GM12865 (cell line): ENCODE results near the gene CCDC85A.

Experiments used
- DNase-seq: peaks from one replicate; pipeline ENCODE4 v3.0.0; 2010; ENCODE audit warnings: low read depth
- H3K4me3 ChIP-seq: 2 replicates; pipeline ENCODE4 v1.5.1; 2011; ENCODE audit warnings: mild to moderate bottlenecking, low read depth, low read length, control low read depth
- TF ChIP-seq, protein P1 (sequence below): IDR thresholded peaks from 2 replicates; pipeline ENCODE4 v1.5.1; 2011; ENCODE audit warnings: low read length, control low read depth, low read depth, inconsistent platforms; ENCODE audit not compliant: insufficient read depth; ENCODE audit errors: missing control alignments

The CCDC85A gene

DNA sequence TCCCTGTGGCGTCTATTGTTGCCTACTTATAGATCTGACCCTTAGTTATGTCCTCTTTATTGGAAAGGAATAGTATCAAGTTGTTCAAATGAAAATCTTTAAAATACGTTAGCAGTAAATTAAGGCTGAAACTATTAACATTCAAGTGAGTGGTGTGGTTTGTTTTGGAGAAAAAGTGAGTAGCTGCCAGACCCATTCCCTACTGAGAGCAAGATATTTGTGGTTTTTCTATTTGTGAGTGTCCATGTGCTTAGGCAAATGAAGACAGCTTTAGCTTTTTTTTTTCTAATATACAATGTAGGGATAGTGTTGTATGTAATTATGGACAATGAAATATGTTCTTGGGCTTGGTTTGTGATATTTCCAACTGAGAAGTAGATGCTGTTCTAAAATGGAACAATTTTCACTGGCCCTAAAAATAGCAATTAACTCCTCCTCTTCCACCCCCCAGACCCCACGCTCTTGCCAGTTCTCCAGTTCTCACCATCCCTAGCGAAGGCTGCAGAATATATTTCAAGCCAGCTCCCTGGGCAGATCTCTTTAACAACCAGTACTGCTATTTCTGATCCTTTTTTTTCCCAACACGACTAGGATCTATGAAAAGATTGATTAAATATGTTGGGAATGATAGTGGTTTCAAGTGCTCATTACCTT lies 83.1 kb downstream of the CCDC85A start:
- no peak for DNase-seq
- TF ChIP-seq, protein P1, sequence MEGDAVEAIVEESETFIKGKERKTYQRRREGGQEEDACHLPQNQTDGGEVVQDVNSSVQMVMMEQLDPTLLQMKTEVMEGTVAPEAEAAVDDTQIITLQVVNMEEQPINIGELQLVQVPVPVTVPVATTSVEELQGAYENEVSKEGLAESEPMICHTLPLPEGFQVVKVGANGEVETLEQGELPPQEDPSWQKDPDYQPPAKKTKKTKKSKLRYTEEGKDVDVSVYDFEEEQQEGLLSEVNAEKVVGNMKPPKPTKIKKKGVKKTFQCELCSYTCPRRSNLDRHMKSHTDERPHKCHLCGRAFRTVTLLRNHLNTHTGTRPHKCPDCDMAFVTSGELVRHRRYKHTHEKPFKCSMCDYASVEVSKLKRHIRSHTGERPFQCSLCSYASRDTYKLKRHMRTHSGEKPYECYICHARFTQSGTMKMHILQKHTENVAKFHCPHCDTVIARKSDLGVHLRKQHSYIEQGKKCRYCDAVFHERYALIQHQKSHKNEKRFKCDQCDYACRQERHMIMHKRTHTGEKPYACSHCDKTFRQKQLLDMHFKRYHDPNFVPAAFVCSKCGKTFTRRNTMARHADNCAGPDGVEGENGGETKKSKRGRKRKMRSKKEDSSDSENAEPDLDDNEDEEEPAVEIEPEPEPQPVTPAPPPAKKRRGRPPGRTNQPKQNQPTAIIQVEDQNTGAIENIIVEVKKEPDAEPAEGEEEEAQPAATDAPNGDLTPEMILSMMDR = no peak
- H3K4me3 ChIP-seq = no peak overlapping the region

DNA sequence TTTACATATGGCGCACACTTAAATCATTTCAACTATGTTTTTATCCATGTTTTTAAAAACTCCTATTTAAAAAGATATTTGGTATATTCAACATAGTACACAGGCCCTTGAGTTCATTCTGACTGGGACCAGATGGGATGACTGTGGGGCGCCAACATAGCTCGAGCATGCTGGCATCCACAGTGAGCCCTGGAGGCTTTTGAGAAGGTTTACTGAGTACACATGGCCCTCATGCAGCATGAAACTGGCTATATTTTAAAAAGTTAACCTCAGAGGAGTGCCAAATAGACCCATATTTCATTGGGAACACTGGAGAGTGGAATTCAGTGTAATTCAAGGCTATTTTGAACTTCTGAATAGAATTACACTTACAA lies 83.6 kb downstream of the CCDC85A start:
- no peak for DNase-seq
- TF ChIP-seq, protein P1 = no peak
- no peak overlapping the region for H3K4me3 ChIP-seq

DNA sequence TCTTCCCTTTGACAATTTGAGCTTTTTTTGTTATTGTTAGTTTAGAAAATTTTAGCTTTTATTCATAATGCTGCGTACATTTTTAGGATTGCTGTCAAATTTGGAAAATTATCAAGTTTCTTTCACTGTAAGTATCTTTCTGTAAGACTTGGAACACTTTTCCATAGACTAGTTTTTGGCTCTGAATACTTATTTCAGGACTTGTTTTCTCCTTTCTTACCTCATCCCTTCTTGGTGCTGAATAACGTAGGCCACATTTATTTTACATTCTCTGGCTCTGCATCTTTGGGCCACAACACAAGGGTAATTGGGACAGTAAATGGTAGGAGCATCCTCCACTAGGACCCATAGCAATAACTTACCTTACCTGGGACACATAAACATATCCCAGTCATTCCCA lies 85.1 kb downstream of the CCDC85A start:
- no peak for DNase-seq
- no peak overlapping the region for H3K4me3 ChIP-seq
- TF ChIP-seq, protein P1 = no peak

DNA sequence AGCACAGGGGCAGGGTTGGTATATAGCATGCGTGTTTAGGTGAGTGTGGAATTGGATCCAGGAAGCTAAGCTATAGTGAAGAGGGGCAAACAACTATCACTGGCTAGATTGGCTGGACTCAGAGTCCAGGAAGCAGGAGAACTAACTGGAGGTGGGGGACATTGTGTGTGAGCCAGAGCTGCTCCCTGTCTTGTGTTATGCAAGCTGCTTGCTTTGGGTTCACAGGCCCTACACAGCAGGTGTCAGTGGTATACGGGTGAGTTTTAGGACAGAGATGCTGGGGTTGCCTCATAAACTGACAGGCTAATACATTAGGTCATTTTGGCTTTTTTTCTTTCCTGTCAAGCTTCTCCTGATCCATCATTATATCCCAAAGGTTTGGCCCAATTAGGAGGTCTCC lies 87.5 kb downstream of the CCDC85A start:
- TF ChIP-seq, protein P1 = no peak
- no peak overlapping the region for H3K4me3 ChIP-seq
- DNase-seq = no peak

DNA sequence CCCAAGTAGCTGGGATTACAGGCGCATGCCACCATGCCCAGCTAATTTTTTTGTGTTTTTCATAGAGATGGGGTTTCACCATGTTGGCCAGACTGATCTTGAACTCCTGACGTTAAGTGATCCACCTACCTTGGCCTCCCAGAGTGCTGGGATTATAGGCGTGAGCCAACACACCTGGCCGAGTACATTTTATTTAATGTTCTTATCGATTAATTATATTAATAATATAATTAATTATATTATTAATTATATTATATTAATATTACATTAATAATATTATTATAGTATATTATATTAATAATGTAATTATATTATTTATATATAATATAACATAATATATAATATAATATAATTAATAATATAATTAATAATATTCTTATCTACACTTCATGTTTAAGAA lies 101.4 kb downstream of the CCDC85A start:
- DNase-seq = no peak
- no peak overlapping the region for H3K4me3 ChIP-seq
- TF ChIP-seq, protein P1 = no peak

DNA sequence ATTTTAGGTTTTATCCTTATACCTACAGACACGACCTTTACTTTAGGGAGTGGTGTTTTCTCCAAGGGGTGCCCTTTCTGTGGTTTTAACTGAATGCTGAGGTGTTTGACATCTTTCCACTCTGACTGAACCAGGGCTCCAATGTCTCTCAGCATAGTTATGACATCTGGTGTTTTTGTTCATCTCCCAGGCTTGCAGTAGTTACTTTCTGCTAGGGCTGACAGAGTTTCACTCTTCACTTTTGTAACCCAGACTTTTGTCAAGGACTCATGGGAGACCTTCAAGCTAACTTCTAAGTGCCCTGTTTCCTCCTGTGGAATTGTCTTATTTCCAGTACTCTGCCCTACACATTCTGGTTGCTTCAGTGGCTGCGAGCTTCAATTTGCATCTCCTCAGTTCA lies 103.1 kb downstream of the CCDC85A start:
- no peak for DNase-seq
- TF ChIP-seq, protein P1 = no peak

DNA sequence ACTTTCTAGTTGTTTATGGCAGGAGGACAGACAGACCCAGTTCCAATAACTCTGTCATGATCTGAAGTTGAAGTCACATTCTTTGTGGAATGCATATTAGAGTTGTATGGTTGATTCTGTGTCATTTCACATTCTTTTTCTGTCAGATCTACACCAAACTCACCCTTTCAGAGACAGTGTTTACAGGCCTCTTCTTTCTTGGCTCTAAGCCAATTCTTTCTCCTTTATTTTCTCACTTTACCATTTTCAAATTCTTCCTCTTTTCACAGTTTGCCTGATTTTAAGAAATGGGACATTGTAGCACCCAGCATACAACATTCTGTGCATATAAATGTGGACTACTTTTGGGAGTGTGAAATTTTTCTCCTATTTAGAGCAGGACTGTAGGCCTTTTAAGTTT lies 103.7 kb downstream of the CCDC85A start:
- TF ChIP-seq, protein P1 = no peak
- H3K4me3 ChIP-seq = no peak overlapping the region
- DNase-seq = no peak

More for the DNA sequence above, 103.1 kb downstream of the CCDC85A start:
- no peak overlapping the region for H3K4me3 ChIP-seq
